Measurements from ENCODE around the gene IRF2BP1.

The IRF2BP1 gene

DNA sequence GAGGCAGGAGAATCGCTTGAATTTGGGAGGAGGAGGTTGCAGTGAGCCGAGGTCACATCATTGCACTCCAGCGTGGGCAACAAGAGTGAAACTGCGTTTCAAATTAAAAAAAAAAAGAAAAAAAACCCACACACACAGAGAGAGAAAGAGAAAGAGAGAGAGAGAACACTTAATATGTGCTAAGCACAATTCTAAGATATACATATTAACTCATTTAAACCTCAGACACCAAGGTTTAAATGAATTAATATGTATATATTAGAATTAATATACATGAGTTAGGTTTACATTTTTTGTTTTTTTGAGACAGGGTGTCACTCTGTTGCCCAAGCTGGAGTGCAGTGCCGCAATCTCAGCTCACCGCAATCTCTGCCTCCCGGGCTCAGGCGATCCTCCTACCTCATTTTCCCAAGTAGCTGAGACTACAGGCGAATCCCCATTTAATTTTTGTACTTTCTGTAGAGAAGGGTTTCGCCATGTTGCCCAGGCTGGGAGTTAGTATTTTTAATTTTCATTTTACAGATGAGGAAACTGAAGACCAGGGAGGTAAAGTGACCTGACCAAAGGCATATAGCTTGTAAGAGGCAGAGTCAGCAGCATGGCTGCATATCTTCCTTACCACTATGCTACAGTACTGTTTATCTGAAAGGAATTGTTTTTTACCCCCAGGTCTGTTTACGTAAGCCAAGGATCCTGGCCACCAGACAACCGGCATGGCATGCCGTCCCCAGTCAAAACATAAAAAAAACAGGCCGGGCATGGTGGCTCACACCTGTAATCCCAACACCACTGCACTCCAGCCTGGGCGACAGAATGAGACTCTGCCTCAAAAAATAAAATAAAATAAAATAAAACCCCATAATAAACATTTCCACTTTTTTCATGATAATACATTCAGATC is 25.3 kb downstream of the IRF2BP1 start:
- DNase-seq (ENCODE audit: low read depth) = no peak
- TF ChIP-seq, protein P1, sequence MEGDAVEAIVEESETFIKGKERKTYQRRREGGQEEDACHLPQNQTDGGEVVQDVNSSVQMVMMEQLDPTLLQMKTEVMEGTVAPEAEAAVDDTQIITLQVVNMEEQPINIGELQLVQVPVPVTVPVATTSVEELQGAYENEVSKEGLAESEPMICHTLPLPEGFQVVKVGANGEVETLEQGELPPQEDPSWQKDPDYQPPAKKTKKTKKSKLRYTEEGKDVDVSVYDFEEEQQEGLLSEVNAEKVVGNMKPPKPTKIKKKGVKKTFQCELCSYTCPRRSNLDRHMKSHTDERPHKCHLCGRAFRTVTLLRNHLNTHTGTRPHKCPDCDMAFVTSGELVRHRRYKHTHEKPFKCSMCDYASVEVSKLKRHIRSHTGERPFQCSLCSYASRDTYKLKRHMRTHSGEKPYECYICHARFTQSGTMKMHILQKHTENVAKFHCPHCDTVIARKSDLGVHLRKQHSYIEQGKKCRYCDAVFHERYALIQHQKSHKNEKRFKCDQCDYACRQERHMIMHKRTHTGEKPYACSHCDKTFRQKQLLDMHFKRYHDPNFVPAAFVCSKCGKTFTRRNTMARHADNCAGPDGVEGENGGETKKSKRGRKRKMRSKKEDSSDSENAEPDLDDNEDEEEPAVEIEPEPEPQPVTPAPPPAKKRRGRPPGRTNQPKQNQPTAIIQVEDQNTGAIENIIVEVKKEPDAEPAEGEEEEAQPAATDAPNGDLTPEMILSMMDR (IDR thresholded peaks at IDR 0.05; ENCODE audit: control insufficient read depth, insufficient read depth, low read depth, low read length, missing control alignments) = no peak
- H3K4me3 ChIP-seq (ENCODE audit: control insufficient read depth, low read depth, low read length) = no peak overlapping the region

DNA sequence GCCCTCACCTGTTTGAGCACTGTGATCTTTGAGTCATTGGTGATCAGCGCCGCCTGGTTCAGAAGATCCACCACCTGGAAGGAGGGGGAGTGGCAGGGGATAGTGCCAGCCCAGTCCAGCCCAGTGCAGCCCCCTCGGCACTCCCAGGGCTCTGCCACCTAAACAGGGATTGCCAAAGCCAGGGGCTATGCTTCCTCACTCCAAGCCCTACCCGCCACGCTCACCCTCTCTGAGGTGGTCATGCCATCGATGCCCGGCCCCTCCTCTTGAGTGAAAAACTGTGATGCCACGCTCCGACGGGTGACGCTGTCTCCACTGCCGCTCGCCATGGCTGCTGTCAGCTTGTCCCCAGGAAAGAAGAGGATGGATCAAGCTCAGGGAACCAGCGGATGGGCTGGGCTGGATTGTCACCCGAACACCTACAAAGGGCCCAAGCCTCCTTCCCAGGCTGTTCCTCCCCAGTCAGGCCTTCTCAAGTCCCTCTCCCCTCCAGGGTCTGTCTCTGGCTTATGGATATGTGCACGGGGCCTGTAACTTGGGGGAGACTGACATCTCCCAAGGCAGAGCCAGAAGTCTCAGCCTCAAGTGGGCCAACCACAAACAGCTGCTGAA is 31.7 kb downstream of the IRF2BP1 start:
- no peak for DNase-seq (ENCODE audit: low read depth)
- no peak overlapping the region for H3K4me3 ChIP-seq (ENCODE audit: control insufficient read depth, low read depth, low read length)
- TF ChIP-seq, protein P1 (IDR thresholded peaks at IDR 0.05; ENCODE audit: control insufficient read depth, insufficient read depth, low read depth, low read length, missing control alignments) = no peak

DNA sequence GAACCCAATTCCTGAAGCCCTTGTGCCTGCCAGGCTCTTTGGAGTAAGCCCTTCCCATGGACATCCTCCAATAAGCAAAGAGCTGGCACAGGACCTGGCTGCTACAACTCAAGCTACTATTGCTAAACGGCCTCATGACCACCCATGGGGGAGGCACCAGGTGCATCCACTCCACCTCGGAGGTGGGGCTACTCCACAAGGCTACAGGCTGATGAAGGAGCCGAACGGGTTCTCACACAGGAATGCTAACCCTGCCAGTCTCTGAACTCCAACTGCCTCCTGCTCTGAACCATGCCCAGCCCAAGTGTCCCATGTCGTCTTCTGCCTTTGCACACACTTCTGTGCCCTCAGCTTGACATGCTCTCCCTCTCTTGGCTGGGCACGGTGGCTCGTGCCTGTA is 33.0 kb downstream of the IRF2BP1 start:
- DNase-seq (ENCODE audit: low read depth) = no peak
- TF ChIP-seq, protein P1 (IDR thresholded peaks at IDR 0.05; ENCODE audit: control insufficient read depth, insufficient read depth, low read depth, low read length, missing control alignments) = no peak
- no peak overlapping the region for H3K4me3 ChIP-seq (ENCODE audit: control insufficient read depth, low read depth, low read length)

DNA sequence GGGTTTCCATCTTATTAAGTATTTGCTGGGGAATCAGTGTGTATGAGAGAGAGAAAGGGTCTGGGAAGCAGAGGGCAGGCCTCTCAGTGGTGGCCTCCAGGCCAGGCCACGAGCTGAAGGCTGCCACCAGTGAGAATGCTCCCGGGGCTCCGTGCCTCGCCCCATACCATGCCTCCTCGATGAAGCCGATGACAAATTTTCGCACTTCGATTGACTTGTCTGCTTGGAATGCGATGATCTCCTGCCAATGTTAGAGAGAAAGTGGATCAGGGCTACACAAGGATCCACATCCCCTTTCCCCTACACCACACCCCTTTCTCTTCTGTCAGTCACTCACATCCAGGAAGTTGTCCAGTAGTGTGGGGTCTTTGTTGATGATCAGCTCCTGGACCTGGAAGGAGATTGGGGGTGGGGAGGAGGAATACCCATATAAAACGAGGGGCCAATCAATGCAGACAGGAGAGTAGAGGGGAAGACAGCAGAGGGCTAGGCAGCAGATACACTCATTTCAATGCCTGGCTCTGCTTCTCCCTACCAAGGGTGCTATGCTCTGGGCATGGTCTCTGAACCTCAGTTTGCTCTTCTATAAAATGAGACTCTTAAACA is 33.7 kb downstream of the IRF2BP1 start:
- TF ChIP-seq, protein P1 (IDR thresholded peaks at IDR 0.05; ENCODE audit: control insufficient read depth, insufficient read depth, low read depth, low read length, missing control alignments) = no peak
- no peak overlapping the region for H3K4me3 ChIP-seq (ENCODE audit: control insufficient read depth, low read depth, low read length)
- DNase-seq (ENCODE audit: low read depth) = no peak

DNA sequence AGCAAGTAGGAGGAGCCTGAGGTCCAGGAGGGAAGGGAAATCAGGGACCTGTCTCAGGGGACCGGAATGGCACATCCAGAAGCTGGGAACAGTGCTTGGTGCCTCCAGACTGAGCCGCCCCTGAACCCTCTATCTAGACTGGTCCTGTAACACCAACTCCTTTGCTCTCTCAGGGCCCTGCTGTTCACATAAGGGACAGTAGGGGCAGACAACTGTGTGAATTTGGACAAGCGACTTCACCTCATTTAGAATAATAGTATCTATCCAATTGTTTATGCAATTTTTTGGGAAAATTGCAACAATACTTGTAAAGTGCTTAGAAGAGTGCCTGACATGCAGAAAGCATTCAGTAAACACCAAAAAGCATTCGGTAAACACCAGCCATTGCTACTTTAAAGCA is 37.0 kb downstream of the IRF2BP1 start:
- no peak overlapping the region for H3K4me3 ChIP-seq (ENCODE audit: control insufficient read depth, low read depth, low read length)
- no peak for DNase-seq (ENCODE audit: low read depth)
- TF ChIP-seq, protein P1 (IDR thresholded peaks at IDR 0.05; ENCODE audit: control insufficient read depth, insufficient read depth, low read depth, low read length, missing control alignments) = peak; percentile 27

DNA sequence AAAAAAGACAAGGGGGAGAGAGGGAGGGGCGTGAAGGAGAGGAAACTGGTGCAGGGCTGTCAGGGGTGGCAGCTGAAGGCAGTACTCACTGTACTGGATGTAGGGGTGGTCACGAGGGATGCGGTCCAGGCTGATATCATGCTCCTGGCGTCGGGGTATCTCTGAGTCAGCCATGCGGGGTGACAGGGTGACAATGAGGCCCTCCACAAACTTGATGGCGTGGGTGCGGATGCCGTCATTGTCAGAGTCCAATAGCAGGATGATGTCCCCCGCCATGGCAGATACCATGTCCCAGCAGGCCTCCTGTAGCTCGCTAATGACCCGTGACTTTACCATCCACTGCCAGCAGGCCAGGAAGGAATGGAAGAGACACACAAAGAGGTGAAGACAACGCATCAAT is 38.3 kb downstream of the IRF2BP1 start:
- no peak overlapping the region for H3K4me3 ChIP-seq (ENCODE audit: control insufficient read depth, low read depth, low read length)
- no peak for DNase-seq (ENCODE audit: low read depth)
- TF ChIP-seq, protein P1 (IDR thresholded peaks at IDR 0.05; ENCODE audit: control insufficient read depth, insufficient read depth, low read depth, low read length, missing control alignments) = no peak

Data from AG09309 (cell line).